ENCODE data around the gene U2AF1L4.

GRCh38 chr19:35734273-35734672 is 10.9 kb downstream of the U2AF1L4 start:
- no peak for TF ChIP-seq POLR2A (IDR thresholded peaks at IDR 0.05; ENCODE audit: low read depth, low read length)
- TF ChIP-seq CTCF (IDR thresholded peaks at IDR 0.05; ENCODE audit: extremely low read depth in 1 of 2, insufficient read depth in 1 of 2, low read depth in 1 of 2, low read length in 2 of 2), result no peak
